ENCODE measurements around the gene TSHZ1. TPM values are rescaled to one million over a fixed set of nuclear protein-coding genes. Genes with fewer than 3 reads are reported as not detected.

The TSHZ1 gene
- total RNA-seq, 4 donors from 2014 or later, result 22.3 to 41.7 (median 33.8) TPM

- TF ChIP-seq POLR2AphosphoS5 (IDR thresholded peaks at IDR 0.05) (no peak), CTCF (IDR thresholded peaks at IDR 0.05) (no peak), EP300 (IDR thresholded peaks at IDR 0.05) (no peak)
- H3K27ac ChIP-seq, result no peak overlapping the region
- H3K4me3 ChIP-seq, result no peak overlapping the region
- H3K4me1 ChIP-seq, result no peaks in the 10 kb centered on the region
- ATAC-seq, result no peak
- no CpG with 5 or more reads among the region's 24 CpGs for WGBS, 2 donors (ENCODE audit: low coverage in 1 of 2)
- H3K36me3 ChIP-seq, result peaks cover 0 to 38% of the 10 kb centered on the region in 2 donors
- H3K27me3 ChIP-seq, result no peaks in the 10 kb centered on the region
- H3K9me3 ChIP-seq, result no peaks in the 10 kb centered on the region
These were observed 75.3 kb downstream of the TSHZ1 start for GRCh38 chr18:75285876-75286275.

- no peak for TF ChIP-seq CTCF (IDR thresholded peaks at IDR 0.05)
- no peak for TF ChIP-seq EP300 (IDR thresholded peaks at IDR 0.05)
- TF ChIP-seq POLR2AphosphoS5 (IDR thresholded peaks at IDR 0.05), result no peak
- TF ChIP-seq POLR2A (IDR thresholded peaks at IDR 0.05), result no peak
- no CpG with 5 or more reads among the region's 23 CpGs for WGBS, 2 donors (ENCODE audit: low coverage in 1 of 2)
- Histone ChIP-seq H3K36me3 (peaks cover 0 to 43% of the 10 kb centered on the region in 2 donors), H3K27ac (no peak overlapping the region), H3K9me3 (no peaks in the 10 kb centered on the region), H3K4me3 (no peak overlapping the region), H3K27me3 (no peaks in the 10 kb centered on the region), H3K4me1 (no peaks in the 10 kb centered on the region)
- ATAC-seq, result no peak
These were observed 76.4 kb downstream of the TSHZ1 start for GRCh38 chr18:75287006-75287405.

- H3K4me3 ChIP-seq, result no peak overlapping the region
- no peak for ATAC-seq
- TF ChIP-seq POLR2AphosphoS5 (IDR thresholded peaks at IDR 0.05) (no peak), EP300 (IDR thresholded peaks at IDR 0.05) (no peak), POLR2A (IDR thresholded peaks at IDR 0.05) (no peak), CTCF (IDR thresholded peaks at IDR 0.05) (no peak)
- peaks cover 0 to 43% of the 10 kb centered on the region in 2 donors for H3K36me3 ChIP-seq
- H3K27me3 ChIP-seq, result no peaks in the 10 kb centered on the region
- no peaks in the 10 kb centered on the region for H3K4me1 ChIP-seq
- no peaks in the 10 kb centered on the region for H3K9me3 ChIP-seq
- H3K27ac ChIP-seq, result no peak overlapping the region
- WGBS, 2 donors (ENCODE audit: low coverage in 1 of 2), result 100% methylated on average over 1 of the region's 24 CpGs; no CpG with 5 or more reads in 1 of the 2 donors
These were observed 77.1 kb downstream of the TSHZ1 start for GRCh38 chr18:75287700-75288099.

- no peak for ATAC-seq
- Histone ChIP-seq H3K27me3 (no peaks in the 10 kb centered on the region), H3K4me1 (no peaks in the 10 kb centered on the region), H3K9me3 (no peaks in the 10 kb centered on the region), H3K4me3 (no peak overlapping the region), H3K36me3 (peaks cover 0 to 43% of the 10 kb centered on the region in 2 donors), H3K27ac (no peak overlapping the region)
- 83 to 90% methylated on average over 4 of the region's 4 CpGs for WGBS, 2 donors (ENCODE audit: low coverage in 1 of 2)
- TF ChIP-seq POLR2AphosphoS5 (IDR thresholded peaks at IDR 0.05) (no peak), POLR2A (IDR thresholded peaks at IDR 0.05) (no peak), EP300 (IDR thresholded peaks at IDR 0.05) (no peak), CTCF (IDR thresholded peaks at IDR 0.05) (no peak)
These were observed 79.2 kb downstream of the TSHZ1 start for GRCh38 chr18:75289761-75290160.

GRCh38 chr18:75290737-75291358 is 80.3 kb downstream of the TSHZ1 start:
- ATAC-seq, result no peak
- H3K27me3 ChIP-seq, result no peaks in the 10 kb centered on the region
- H3K27ac ChIP-seq, result no peak overlapping the region
- no peaks in the 10 kb centered on the region for H3K4me1 ChIP-seq
- 91 to 92% methylated on average over 8 to 9 of the region's 9 CpGs for WGBS, 2 donors (ENCODE audit: low coverage in 1 of 2)
- H3K9me3 ChIP-seq, result no peaks in the 10 kb centered on the region
- H3K4me3 ChIP-seq, result no peak overlapping the region
- TF ChIP-seq POLR2AphosphoS5 (IDR thresholded peaks at IDR 0.05), result no peak
- TF ChIP-seq CTCF (IDR thresholded peaks at IDR 0.05), result no peak
- TF ChIP-seq EP300 (IDR thresholded peaks at IDR 0.05), result no peak
- TF ChIP-seq POLR2A (IDR thresholded peaks at IDR 0.05), result no peak
- H3K36me3 ChIP-seq, result peaks cover 0 to 34% of the 10 kb centered on the region in 2 donors

Data from gastroesophageal sphincter (tissue), 4 donors.